Liver (tissue), 9 donors: ENCODE results near the gene ATP6V1G3. TPM values are rescaled to one million over a fixed set of nuclear protein-coding genes. Genes with fewer than 3 reads are reported as not detected.

Experiments used
- DNase-seq: peaks from one replicate; pipeline ENCODE4 v3.0.0-alpha.2; 2017; ENCODE audit warnings: low spot score
- H3K27ac ChIP-seq, 2 donors: one replicate each; pipeline ENCODE4 v1.7.0; 2013; ENCODE audit warnings: inconsistent platforms in 2 of 2, low read length in 2 of 2, control low read depth in 1 of 2, low read depth in 1 of 2, mild to moderate bottlenecking in 1 of 2
- H3K27me3 ChIP-seq, 4 donors: one replicate each; pipeline versions ENCODE4 v1.6.1 to v1.7.0; 2013; ENCODE audit warnings: low read length in 3 of 4, inconsistent platforms in 1 of 4, mild to moderate bottlenecking in 1 of 4, moderate library complexity in 1 of 4; ENCODE audit not compliant: control insufficient read depth in 4 of 4, insufficient read depth in 4 of 4
- H3K36me3 ChIP-seq, 4 donors: one replicate each; pipeline versions ENCODE4 v1.6.1 to v1.7.0; 2013; ENCODE audit warnings: low read length in 3 of 4, mild to moderate bottlenecking in 3 of 4, low read depth in 1 of 4, moderate library complexity in 1 of 4; ENCODE audit not compliant: control insufficient read depth in 4 of 4, insufficient read depth in 3 of 4
- H3K4me1 ChIP-seq, 4 donors: one replicate each; pipeline versions ENCODE4 v1.6.1 to v1.7.0; 2013; ENCODE audit warnings: low read length in 3 of 4, mild to moderate bottlenecking in 3 of 4, moderate library complexity in 1 of 4; ENCODE audit not compliant: control insufficient read depth in 4 of 4, insufficient read depth in 4 of 4
- H3K4me3 ChIP-seq, 3 donors: one replicate each; pipeline versions ENCODE4 v1.6.1 to v1.7.0; 2013; ENCODE audit warnings: low read length in 3 of 3, control low read depth in 1 of 3, low read depth in 1 of 3, mild to moderate bottlenecking in 1 of 3
- H3K9ac ChIP-seq, 2 donors: one replicate each; pipeline ENCODE4 v1.7.0; 2013; ENCODE audit warnings: low read length in 2 of 2, mild to moderate bottlenecking in 2 of 2, moderate library complexity in 2 of 2, control low read depth in 1 of 2, low read depth in 1 of 2
- H3K9me3 ChIP-seq, 4 donors: one replicate each; pipeline versions ENCODE4 v1.6.1 to v1.7.0; 2013; ENCODE audit warnings: low read length in 3 of 4; ENCODE audit not compliant: control insufficient read depth in 4 of 4
- EGR1 ChIP-seq, 2 donors: IDR thresholded peaks; 2 replicates each; pipeline ENCODE4 v1.6.1; 2016 to 2018; ENCODE audit warnings: antibody characterized with exemption in 2 of 2, low read depth in 2 of 2
- FOXA1 ChIP-seq: IDR thresholded peaks from 2 replicates; pipeline ENCODE4 v1.6.1; 2016; ENCODE audit warnings: antibody characterized with exemption
- FOXA2 ChIP-seq: IDR thresholded peaks from 2 replicates; pipeline ENCODE4 v1.6.1; 2016; ENCODE audit warnings: antibody characterized with exemption
- GABPA ChIP-seq, 2 donors: IDR thresholded peaks in 1 of 2; conservative IDR thresholded peaks in 1 of 2; 2 replicates each; pipeline ENCODE4 v1.6.1; 2016; ENCODE audit warnings: antibody characterized with exemption in 2 of 2, mild to moderate bottlenecking in 1 of 2, moderate library complexity in 1 of 2
- HNF4A ChIP-seq, 2 donors: conservative IDR thresholded peaks; 2 replicates each; pipeline ENCODE4 v1.6.1; 2016; ENCODE audit warnings: antibody characterized with exemption in 2 of 2, mild to moderate bottlenecking in 2 of 2
- HNF4G ChIP-seq: IDR thresholded peaks from 2 replicates; pipeline ENCODE4 v1.6.1; 2016; ENCODE audit warnings: antibody characterized with exemption
- JUND ChIP-seq, 2 donors: IDR thresholded peaks; 2 replicates each; pipeline ENCODE4 v1.6.1; 2016; ENCODE audit warnings: antibody characterized with exemption in 2 of 2
- NR2F2 ChIP-seq: IDR thresholded peaks from 2 replicates; pipeline ENCODE4 v1.6.1; 2016; ENCODE audit warnings: antibody characterized with exemption
- RAD21 ChIP-seq, 2 donors: IDR thresholded peaks; 2 replicates each; pipeline ENCODE4 v1.6.1; 2016; ENCODE audit warnings: antibody characterized with exemption in 2 of 2, mild to moderate bottlenecking in 2 of 2
- RXRA ChIP-seq, 2 donors: IDR thresholded peaks; 2 replicates each; pipeline ENCODE4 v1.6.1; 2017 to 2018; ENCODE audit warnings: antibody characterized with exemption in 2 of 2, mild to moderate bottlenecking in 1 of 2
- SP1 ChIP-seq: IDR thresholded peaks from 2 replicates; pipeline ENCODE4 v1.6.1; 2018; ENCODE audit warnings: antibody characterized with exemption, mild to moderate bottlenecking
- TAF1 ChIP-seq: conservative IDR thresholded peaks from 2 replicates; pipeline ENCODE4 v1.6.1; 2016; ENCODE audit warnings: antibody characterized with exemption, mild to moderate bottlenecking
- YY1 ChIP-seq: IDR thresholded peaks from 2 replicates; pipeline ENCODE4 v1.6.1; 2016; ENCODE audit warnings: antibody characterized with exemption, mild to moderate bottlenecking
- WGBS: extraction: QIAGEN DNeasy Blood & Tissue Kit; methylation state at CpG from one replicate; pipeline ENCODE4 v1.1.7; 2013; 5-methylcytosine and 5-hydroxymethylcytosine counted together
- polyA plus RNA-seq, 2 donors: library from polyadenylated mRNA; stranded (reverse) in 1 of 2; unstranded in 1 of 2; fragments of 200-250 nt in 1 of 2; fragments of >200 nt in 1 of 2; fragmentation: Nextera tagmentation in 1 of 2; extraction: Ambion mirVana in 1 of 2; gene quantifications; one replicate each; pipeline versions ENCODE4 v1.2.1 to v1.2.3, GENCODE V29; 2013 to 2015
- total RNA-seq, 2 donors: library from RNA; depleted of rRNA; stranded (reverse); fragments of >200 nt; gene quantifications; one replicate each; pipeline ENCODE4 v1.2.3, GENCODE V29; 2014
- TF ChIP-seq, protein P1 (sequence below): IDR thresholded peaks from 2 replicates; pipeline ENCODE4 v1.6.1; 2016; ENCODE audit warnings: antibody characterized with exemption
- TF ChIP-seq, protein P2 (sequence below): fragments of 150-350 bp; IDR thresholded peaks from 2 replicates; pipeline ENCODE4 v1.5.1; 2017; ENCODE audit warnings: improper control_type of control experiment, low read depth, low read length; ENCODE audit not compliant: missing input control
- TF ChIP-seq, protein P3 (sequence below): IDR thresholded peaks from 2 replicates; pipeline ENCODE4 v1.6.1; 2016; ENCODE audit warnings: antibody characterized with exemption
- TF ChIP-seq, protein P4 (sequence below): IDR thresholded peaks from 2 replicates; pipeline ENCODE4 v1.6.1; 2016; ENCODE audit warnings: antibody characterized with exemption
- TF ChIP-seq, protein P5 (sequence below): IDR thresholded peaks from 2 replicates; pipeline ENCODE4 v1.6.1; 2016; ENCODE audit warnings: antibody characterized with exemption, mild to moderate bottlenecking
- donor health status: healthy.
- donor health status: healthy.
- donor health status: healthy.
- donor health status: healthy.
- donor health status: healthy.

Gene ATP6V1G3
- total and polyA plus RNA-seq, 4 donors: not detected

DNA sequence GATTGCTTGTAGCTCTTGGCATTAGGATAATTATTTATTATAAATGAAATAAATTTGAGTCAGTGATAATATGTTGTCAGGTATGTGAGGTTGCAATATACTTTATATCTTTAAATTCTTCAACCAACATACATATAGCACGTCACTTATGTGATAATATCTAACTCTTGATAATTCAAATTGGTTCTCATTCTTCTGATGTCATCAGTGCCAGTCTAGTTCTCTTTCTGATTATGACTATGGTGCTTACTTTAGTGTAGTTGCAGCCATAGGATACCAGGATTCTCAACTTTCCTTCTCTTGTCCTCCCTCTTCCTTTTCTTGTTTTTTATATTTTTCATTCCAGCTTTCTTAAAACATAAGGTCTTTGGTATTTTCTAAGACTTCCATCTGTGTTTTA, 34.8 kb upstream of the ATP6V1G3 start:
- TF ChIP-seq, protein P1, sequence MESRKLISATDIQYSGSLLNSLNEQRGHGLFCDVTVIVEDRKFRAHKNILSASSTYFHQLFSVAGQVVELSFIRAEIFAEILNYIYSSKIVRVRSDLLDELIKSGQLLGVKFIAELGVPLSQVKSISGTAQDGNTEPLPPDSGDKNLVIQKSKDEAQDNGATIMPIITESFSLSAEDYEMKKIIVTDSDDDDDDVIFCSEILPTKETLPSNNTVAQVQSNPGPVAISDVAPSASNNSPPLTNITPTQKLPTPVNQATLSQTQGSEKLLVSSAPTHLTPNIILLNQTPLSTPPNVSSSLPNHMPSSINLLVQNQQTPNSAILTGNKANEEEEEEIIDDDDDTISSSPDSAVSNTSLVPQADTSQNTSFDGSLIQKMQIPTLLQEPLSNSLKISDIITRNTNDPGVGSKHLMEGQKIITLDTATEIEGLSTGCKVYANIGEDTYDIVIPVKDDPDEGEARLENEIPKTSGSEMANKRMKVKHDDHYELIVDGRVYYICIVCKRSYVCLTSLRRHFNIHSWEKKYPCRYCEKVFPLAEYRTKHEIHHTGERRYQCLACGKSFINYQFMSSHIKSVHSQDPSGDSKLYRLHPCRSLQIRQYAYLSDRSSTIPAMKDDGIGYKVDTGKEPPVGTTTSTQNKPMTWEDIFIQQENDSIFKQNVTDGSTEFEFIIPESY: no peak
- TF ChIP-seq RAD21 (IDR thresholded peaks at IDR 0.05): no peak
- TF ChIP-seq TAF1: no peak
- no peak for TF ChIP-seq EGR1 (IDR thresholded peaks at IDR 0.05; ENCODE audit: low read depth in 2 of 2)
- TF ChIP-seq, protein P2, sequence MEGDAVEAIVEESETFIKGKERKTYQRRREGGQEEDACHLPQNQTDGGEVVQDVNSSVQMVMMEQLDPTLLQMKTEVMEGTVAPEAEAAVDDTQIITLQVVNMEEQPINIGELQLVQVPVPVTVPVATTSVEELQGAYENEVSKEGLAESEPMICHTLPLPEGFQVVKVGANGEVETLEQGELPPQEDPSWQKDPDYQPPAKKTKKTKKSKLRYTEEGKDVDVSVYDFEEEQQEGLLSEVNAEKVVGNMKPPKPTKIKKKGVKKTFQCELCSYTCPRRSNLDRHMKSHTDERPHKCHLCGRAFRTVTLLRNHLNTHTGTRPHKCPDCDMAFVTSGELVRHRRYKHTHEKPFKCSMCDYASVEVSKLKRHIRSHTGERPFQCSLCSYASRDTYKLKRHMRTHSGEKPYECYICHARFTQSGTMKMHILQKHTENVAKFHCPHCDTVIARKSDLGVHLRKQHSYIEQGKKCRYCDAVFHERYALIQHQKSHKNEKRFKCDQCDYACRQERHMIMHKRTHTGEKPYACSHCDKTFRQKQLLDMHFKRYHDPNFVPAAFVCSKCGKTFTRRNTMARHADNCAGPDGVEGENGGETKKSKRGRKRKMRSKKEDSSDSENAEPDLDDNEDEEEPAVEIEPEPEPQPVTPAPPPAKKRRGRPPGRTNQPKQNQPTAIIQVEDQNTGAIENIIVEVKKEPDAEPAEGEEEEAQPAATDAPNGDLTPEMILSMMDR: no peak
- TF ChIP-seq JUND (IDR thresholded peaks at IDR 0.05): no peak
- no peak for TF ChIP-seq RXRA (IDR thresholded peaks at IDR 0.05)
- TF ChIP-seq YY1: no peak
- no peak for TF ChIP-seq FOXA1
- TF ChIP-seq HNF4A (conservative IDR thresholded peaks at IDR 0.05): no peak
- no peak for TF ChIP-seq FOXA2
- no peak for TF ChIP-seq SP1
- TF ChIP-seq NR2F2: no peak
- TF ChIP-seq, protein P3, sequence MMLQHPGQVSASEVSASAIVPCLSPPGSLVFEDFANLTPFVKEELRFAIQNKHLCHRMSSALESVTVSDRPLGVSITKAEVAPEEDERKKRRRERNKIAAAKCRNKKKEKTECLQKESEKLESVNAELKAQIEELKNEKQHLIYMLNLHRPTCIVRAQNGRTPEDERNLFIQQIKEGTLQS: no peak
- TF ChIP-seq HNF4G: no peak
- TF ChIP-seq, protein P4, sequence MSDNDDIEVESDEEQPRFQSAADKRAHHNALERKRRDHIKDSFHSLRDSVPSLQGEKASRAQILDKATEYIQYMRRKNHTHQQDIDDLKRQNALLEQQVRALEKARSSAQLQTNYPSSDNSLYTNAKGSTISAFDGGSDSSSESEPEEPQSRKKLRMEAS: no peak
- TF ChIP-seq GABPA (IDR thresholded peaks at IDR 0.05 in 1 of 2, conservative IDR thresholded peaks at IDR 0.05 in 1 of 2): no peak
- TF ChIP-seq, protein P5, sequence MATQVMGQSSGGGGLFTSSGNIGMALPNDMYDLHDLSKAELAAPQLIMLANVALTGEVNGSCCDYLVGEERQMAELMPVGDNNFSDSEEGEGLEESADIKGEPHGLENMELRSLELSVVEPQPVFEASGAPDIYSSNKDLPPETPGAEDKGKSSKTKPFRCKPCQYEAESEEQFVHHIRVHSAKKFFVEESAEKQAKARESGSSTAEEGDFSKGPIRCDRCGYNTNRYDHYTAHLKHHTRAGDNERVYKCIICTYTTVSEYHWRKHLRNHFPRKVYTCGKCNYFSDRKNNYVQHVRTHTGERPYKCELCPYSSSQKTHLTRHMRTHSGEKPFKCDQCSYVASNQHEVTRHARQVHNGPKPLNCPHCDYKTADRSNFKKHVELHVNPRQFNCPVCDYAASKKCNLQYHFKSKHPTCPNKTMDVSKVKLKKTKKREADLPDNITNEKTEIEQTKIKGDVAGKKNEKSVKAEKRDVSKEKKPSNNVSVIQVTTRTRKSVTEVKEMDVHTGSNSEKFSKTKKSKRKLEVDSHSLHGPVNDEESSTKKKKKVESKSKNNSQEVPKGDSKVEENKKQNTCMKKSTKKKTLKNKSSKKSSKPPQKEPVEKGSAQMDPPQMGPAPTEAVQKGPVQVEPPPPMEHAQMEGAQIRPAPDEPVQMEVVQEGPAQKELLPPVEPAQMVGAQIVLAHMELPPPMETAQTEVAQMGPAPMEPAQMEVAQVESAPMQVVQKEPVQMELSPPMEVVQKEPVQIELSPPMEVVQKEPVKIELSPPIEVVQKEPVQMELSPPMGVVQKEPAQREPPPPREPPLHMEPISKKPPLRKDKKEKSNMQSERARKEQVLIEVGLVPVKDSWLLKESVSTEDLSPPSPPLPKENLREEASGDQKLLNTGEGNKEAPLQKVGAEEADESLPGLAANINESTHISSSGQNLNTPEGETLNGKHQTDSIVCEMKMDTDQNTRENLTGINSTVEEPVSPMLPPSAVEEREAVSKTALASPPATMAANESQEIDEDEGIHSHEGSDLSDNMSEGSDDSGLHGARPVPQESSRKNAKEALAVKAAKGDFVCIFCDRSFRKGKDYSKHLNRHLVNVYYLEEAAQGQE: no peak
- no peak for DNase-seq
- no peaks in the 10 kb centered on the region for H3K4me1 ChIP-seq
- H3K9me3 ChIP-seq: no peaks in the 10 kb centered on the region
- H3K27ac ChIP-seq: no peak overlapping the region
- no peaks in the 10 kb centered on the region for H3K36me3 ChIP-seq
- no peaks in the 10 kb centered on the region for H3K27me3 ChIP-seq
- WGBS: 77% methylated on average over 1 of the region's 1 CpG
- H3K4me3 ChIP-seq: no peak overlapping the region
- H3K9ac ChIP-seq: no peak overlapping the region
